H9 (cell line): Measurements from ENCODE around the gene MMD2. TPM values are rescaled to one million over a fixed set of nuclear protein-coding genes. Genes with fewer than 3 reads are reported as not detected.
"Not testable (repeated sequence)": the region's sequence is repeated elsewhere in the genome, so short reads cannot be mapped to it uniquely, and the experiment has no call there.

ENCODE experiments used
- DNase-seq: peaks from one replicate; pipeline ENCODE4 v3.0.0-alpha.2; 2017
- H2AFZ ChIP-seq: one replicate; pipeline ENCODE4 v1.6.1; 2013; ENCODE audit warnings: mild to moderate bottlenecking, low read length, control low read depth, moderate library complexity
- H2AK5ac ChIP-seq: 2 replicates; pipeline ENCODE4 v1.6.1; 2013; ENCODE audit warnings: low read length, control low read depth, mixed read lengths; ENCODE audit not compliant: insufficient read length
- H2BK120ac ChIP-seq: one replicate; pipeline ENCODE4 v1.6.1; 2013; ENCODE audit warnings: low read depth, mild to moderate bottlenecking, low read length, control low read depth, inconsistent platforms; ENCODE audit not compliant: poor library complexity, severe bottlenecking
- H2BK12ac ChIP-seq: 2 replicates; pipeline ENCODE4 v1.6.1; 2013; ENCODE audit warnings: low read length, control low read depth, mixed read lengths, low read depth; ENCODE audit not compliant: insufficient read length
- H2BK15ac ChIP-seq: 2 replicates; pipeline ENCODE4 v1.6.1; 2013; ENCODE audit warnings: low read depth, low read length, control low read depth
- H2BK20ac ChIP-seq: one replicate; pipeline ENCODE4 v1.6.1; 2013; ENCODE audit warnings: low read depth, mild to moderate bottlenecking, low read length, control low read depth, inconsistent platforms; ENCODE audit not compliant: poor library complexity, severe bottlenecking
- H2BK5ac ChIP-seq: 2 replicates; pipeline ENCODE4 v1.6.1; 2013; ENCODE audit warnings: low read length, control low read depth, mixed read lengths; ENCODE audit not compliant: insufficient read length
- H3K14ac ChIP-seq: 2 replicates; pipeline ENCODE4 v1.6.1; 2013; ENCODE audit warnings: low read length, control low read depth; ENCODE audit not compliant: insufficient read depth
- H3K18ac ChIP-seq: 2 replicates; pipeline ENCODE4 v1.6.1; 2013; ENCODE audit warnings: low read depth, mild to moderate bottlenecking, mixed read lengths, low read length, control low read depth; ENCODE audit not compliant: insufficient read length
- H3K23ac ChIP-seq: 2 replicates; pipeline ENCODE4 v1.6.1; 2013; ENCODE audit warnings: low read length, control low read depth, mixed read lengths, low read depth; ENCODE audit not compliant: insufficient read length
- H3K23me2 ChIP-seq: 2 replicates; pipeline ENCODE4 v1.6.1; 2013; ENCODE audit warnings: low read depth, mild to moderate bottlenecking, mixed read lengths, low read length, control low read depth; ENCODE audit not compliant: insufficient read length, poor library complexity, severe bottlenecking
- H3K27ac ChIP-seq: 2 replicates; pipeline ENCODE4 v1.5.1; 2013; ENCODE audit warnings: low read length, control low read depth, mixed read lengths, low read depth; ENCODE audit not compliant: insufficient read length
- H3K27me3 ChIP-seq: 2 replicates; pipeline ENCODE4 v1.6.1; 2013; ENCODE audit warnings: low read length, control low read depth, inconsistent platforms; ENCODE audit not compliant: insufficient read depth
- H3K4ac ChIP-seq: 2 replicates; pipeline ENCODE4 v1.6.1; 2013; ENCODE audit warnings: low read depth, mild to moderate bottlenecking, control low read depth, inconsistent platforms, low read length, moderate library complexity
- H3K4me1 ChIP-seq: 2 replicates; pipeline ENCODE4 v1.6.1; 2013; ENCODE audit warnings: low read length, control low read depth, inconsistent platforms; ENCODE audit not compliant: insufficient read depth
- H3K4me2 ChIP-seq: 2 replicates; pipeline ENCODE4 v1.6.1; 2013; ENCODE audit warnings: low read length, control low read depth, mixed read lengths; ENCODE audit not compliant: insufficient read length, insufficient read depth
- H3K56ac ChIP-seq: 2 replicates; pipeline ENCODE4 v1.6.1; 2013; ENCODE audit warnings: low read depth, mild to moderate bottlenecking, mixed read lengths, low read length, control low read depth; ENCODE audit not compliant: insufficient read length
- H3K79me1 ChIP-seq: 2 replicates; pipeline ENCODE4 v1.6.1; 2013; ENCODE audit warnings: low read depth, mild to moderate bottlenecking, moderate library complexity, low read length, control low read depth, inconsistent platforms; ENCODE audit not compliant: insufficient read depth, poor library complexity, severe bottlenecking
- H3K79me2 ChIP-seq: 2 replicates; pipeline ENCODE4 v1.6.1; 2013; ENCODE audit warnings: low read length, control low read depth, inconsistent platforms; ENCODE audit not compliant: insufficient read depth
- H3K9ac ChIP-seq: 2 replicates; pipeline ENCODE4 v1.6.1; 2013; ENCODE audit warnings: low read length, control low read depth, mixed read lengths; ENCODE audit not compliant: insufficient read length; ENCODE audit errors: extremely low read depth
- H3K9me3 ChIP-seq: one replicate; pipeline ENCODE4 v1.6.1; 2013; ENCODE audit warnings: low read depth, low read length, inconsistent platforms; ENCODE audit not compliant: control insufficient read depth
- H3T11ph ChIP-seq: one replicate; pipeline ENCODE4 v1.6.1; 2013; ENCODE audit warnings: mild to moderate bottlenecking, low read length, control low read depth, inconsistent platforms
- H4K20me1 ChIP-seq: one replicate; pipeline ENCODE4 v1.6.1; 2013; ENCODE audit not compliant: control insufficient read depth, insufficient read length, insufficient read depth
- H4K5ac ChIP-seq: 2 replicates; pipeline ENCODE4 v1.6.1; 2013; ENCODE audit warnings: low read depth, mild to moderate bottlenecking, mixed read lengths, low read length, control low read depth; ENCODE audit not compliant: insufficient read length
- H4K8ac ChIP-seq: replicated peaks from 2 replicates; pipeline ENCODE4 v1.6.1; 2013; ENCODE audit warnings: low read length, control low read depth, mixed read lengths, low read depth; ENCODE audit not compliant: insufficient read length
- H4K91ac ChIP-seq: 2 replicates; pipeline ENCODE4 v1.6.1; 2013; ENCODE audit warnings: low read depth, mild to moderate bottlenecking, moderate library complexity, mixed read lengths, low read length, control low read depth; ENCODE audit not compliant: insufficient read length
- H3K27ac Mint-ChIP-seq, 3 experiments: 2 replicates in 2 of 3; 3 replicates in 1 of 3; pipeline ENCODE4 v1.8.0; 2020 to 2021; ENCODE audit warnings: mixed read lengths in 3 of 3, mild to moderate bottlenecking in 1 of 3, moderate library complexity in 1 of 3
- H3K27me3 Mint-ChIP-seq: 2 replicates; pipeline ENCODE4 v1.8.0; 2021; ENCODE audit warnings: low read depth, mild to moderate bottlenecking, moderate library complexity, mixed read lengths
- H3K36me3 Mint-ChIP-seq, 3 experiments: 2 replicates in 2 of 3; 3 replicates in 1 of 3; pipeline ENCODE4 v1.8.0; 2020 to 2021; ENCODE audit warnings: low read depth in 3 of 3, mixed read lengths in 3 of 3; ENCODE audit not compliant: insufficient read depth in 1 of 3
- H3K4me1 Mint-ChIP-seq, 2 experiments: 2 replicates each; pipeline ENCODE4 v1.8.0; 2020; ENCODE audit warnings: mixed read lengths in 2 of 2
- H3K4me3 Mint-ChIP-seq, 2 experiments: 2 replicates in 1 of 2; 3 replicates in 1 of 2; pipeline ENCODE4 v1.8.0; 2020 to 2021; ENCODE audit warnings: mild to moderate bottlenecking in 2 of 2, mixed read lengths in 2 of 2, moderate library complexity in 1 of 2
- H3K9me3 Mint-ChIP-seq, 2 experiments: 2 replicates in 1 of 2; 3 replicates in 1 of 2; pipeline ENCODE4 v1.8.0; 2020; ENCODE audit warnings: mild to moderate bottlenecking in 2 of 2, mixed read lengths in 2 of 2, moderate library complexity in 1 of 2
- WGBS: extraction: QIAGEN DNeasy Blood & Tissue Kit; methylation state at CpG from one replicate; pipeline ENCODE4 v1.1.7; 2013; ENCODE audit warnings: missing lambda C conversion rate, low lambda C conversion rate, mixed read lengths; ENCODE audit not compliant: insufficient read length; ENCODE audit errors: extremely low coverage; 5-methylcytosine and 5-hydroxymethylcytosine counted together
- total RNA-seq: library from RNA; stranded (reverse); gene quantifications from 2 replicates; pipeline ENCODE4 v1.2.1, GENCODE V29; 2021

MMD2 gene
- total RNA-seq, 1 experiment from 2014 or later = 0.20 TPM

- not testable (repeated sequence) for H3K4ac ChIP-seq, H3K27ac Mint-ChIP-seq, H3K9me3 Mint-ChIP-seq, H3K23ac ChIP-seq, DNase-seq, H3K27ac ChIP-seq, H3K27me3 Mint-ChIP-seq, H2AFZ ChIP-seq, H3K4me2 ChIP-seq, H2BK20ac ChIP-seq, H3K56ac ChIP-seq, H3K4me3 Mint-ChIP-seq, H3K79me2 ChIP-seq, H3K36me3 Mint-ChIP-seq, H3K27me3 ChIP-seq, H3K9ac ChIP-seq, H3K4me1 ChIP-seq, H2BK15ac ChIP-seq, H4K20me1 ChIP-seq, H2BK12ac ChIP-seq, H2AK5ac ChIP-seq, H4K8ac ChIP-seq, H3K79me1 ChIP-seq, H3T11ph ChIP-seq, H3K18ac ChIP-seq, H2BK5ac ChIP-seq, H3K23me2 ChIP-seq, H3K9me3 ChIP-seq, H2BK120ac ChIP-seq, H3K14ac ChIP-seq, H4K5ac ChIP-seq, H4K91ac ChIP-seq
- peaks cover 10 to 11% of the 10 kb centered on the region in 2 experiments; a peak in 3 of 4 replicates for H3K4me1 Mint-ChIP-seq
- 73% methylated on average over 1 of the region's 2 CpGs for WGBS
Measured at GRCh38 chr7:4891522-4891921, 67.5 kb downstream of the MMD2 start.
